Neural progenitor cell (in vitro differentiated cells): ENCODE measurements around the gene SERPINB13. TPM values are rescaled to one million over a fixed set of nuclear protein-coding genes. Genes with fewer than 3 reads are reported as not detected.

Experiments
- DNase-seq: peaks from one replicate; pipeline ENCODE4 v3.0.0-alpha.2; 2016; ENCODE audit warnings: low spot score
- H2AFZ ChIP-seq: fragments of 200-600 bp; sonication (generic); replicated peaks from 2 replicates; pipeline ENCODE4 v1.6.1; 2016; ENCODE audit warnings: antibody characterized with exemption
- H3F3A ChIP-seq: fragments of 200-600 bp; sonication (generic); 2 replicates; pipeline ENCODE4 v1.6.1; 2016; ENCODE audit warnings: antibody characterized with exemption, low read depth
- H3K27ac ChIP-seq: fragments of 200-600 bp; sonication (generic); 2 replicates; pipeline ENCODE4 v1.5.1; 2016; ENCODE audit warnings: mild to moderate bottlenecking
- H3K27me3 ChIP-seq: fragments of 200-600 bp; sonication (generic); 2 replicates; pipeline ENCODE4 v1.6.1; 2016; ENCODE audit warnings: mild to moderate bottlenecking, moderate library complexity
- H3K36me3 ChIP-seq: fragments of 200-600 bp; sonication (generic); 2 replicates; pipeline ENCODE4 v1.5.1; 2016
- H3K4me1 ChIP-seq: fragments of 200-600 bp; sonication (generic); 2 replicates; pipeline ENCODE4 v1.6.1; 2016; ENCODE audit warnings: mixed run types
- H3K4me2 ChIP-seq: fragments of 200-600 bp; sonication (generic); 2 replicates; pipeline ENCODE4 v1.6.1; 2016
- H3K4me3 ChIP-seq: fragments of 200-600 bp; sonication (generic); 2 replicates; pipeline ENCODE4 v1.5.1; 2016
- H3K79me2 ChIP-seq: fragments of 200-600 bp; sonication (generic); 2 replicates; pipeline ENCODE4 v1.6.1; 2016; ENCODE audit warnings: low read depth
- H3K9ac ChIP-seq: fragments of 200-600 bp; sonication (generic); 2 replicates; pipeline ENCODE4 v1.6.1; 2016
- H3K9me3 ChIP-seq: fragments of 200-600 bp; sonication (generic); 2 replicates; pipeline ENCODE4 v1.5.1; 2016; ENCODE audit warnings: low read depth
- H4K20me1 ChIP-seq: fragments of 200-600 bp; sonication (generic); 2 replicates; pipeline ENCODE4 v1.6.1; 2016; ENCODE audit warnings: low read depth
- H3K27ac Mint-ChIP-seq: 3 replicates; pipeline ENCODE4 v1.8.0; 2021; ENCODE audit warnings: mixed read lengths
- H3K27me3 Mint-ChIP-seq: 2 replicates; pipeline ENCODE4 v1.8.0; 2022; ENCODE audit warnings: low read depth, mild to moderate bottlenecking, inconsistent platforms, moderate library complexity, mixed read lengths; ENCODE audit not compliant: insufficient read depth
- H3K36me3 Mint-ChIP-seq: 3 replicates; pipeline ENCODE4 v1.8.0; 2021; ENCODE audit warnings: mixed read lengths
- H3K4me1 Mint-ChIP-seq: 3 replicates; pipeline ENCODE4 v1.8.0; 2021; ENCODE audit warnings: mixed read lengths
- H3K4me3 Mint-ChIP-seq: 3 replicates; pipeline ENCODE4 v1.8.0; 2021; ENCODE audit warnings: mild to moderate bottlenecking, moderate library complexity, mixed read lengths
- H3K9me3 Mint-ChIP-seq: 3 replicates; pipeline ENCODE4 v1.8.0; 2020; ENCODE audit warnings: mixed read lengths
- EZH2 ChIP-seq: fragments of 200-600 bp; sonication (generic); IDR thresholded peaks from 2 replicates; pipeline ENCODE4 v1.6.1; 2017; ENCODE audit warnings: antibody characterized with exemption, mild to moderate bottlenecking, moderate library complexity
- EZH2phosphoT487 ChIP-seq: fragments of 200-600 bp; sonication (generic); IDR thresholded peaks from 2 replicates; pipeline ENCODE4 v1.6.1; 2017; ENCODE audit warnings: antibody characterized with exemption
- total RNA-seq: library from RNA; depleted of rRNA; stranded (reverse); fragments of >200 nt; gene quantifications from 2 replicates; pipeline ENCODE4 v1.2.3, GENCODE V29; 2015; ENCODE audit warnings: low replicate concordance
- TF ChIP-seq, protein P1 (sequence below): fragments of 200-600 bp; sonication (generic); IDR thresholded peaks from 2 replicates; pipeline ENCODE4 v1.5.1; 2017; ENCODE audit warnings: antibody characterized with exemption, mild to moderate bottlenecking

The SERPINB13 gene
- total RNA-seq, 1 donor from 2014 or later: not detected

DNA sequence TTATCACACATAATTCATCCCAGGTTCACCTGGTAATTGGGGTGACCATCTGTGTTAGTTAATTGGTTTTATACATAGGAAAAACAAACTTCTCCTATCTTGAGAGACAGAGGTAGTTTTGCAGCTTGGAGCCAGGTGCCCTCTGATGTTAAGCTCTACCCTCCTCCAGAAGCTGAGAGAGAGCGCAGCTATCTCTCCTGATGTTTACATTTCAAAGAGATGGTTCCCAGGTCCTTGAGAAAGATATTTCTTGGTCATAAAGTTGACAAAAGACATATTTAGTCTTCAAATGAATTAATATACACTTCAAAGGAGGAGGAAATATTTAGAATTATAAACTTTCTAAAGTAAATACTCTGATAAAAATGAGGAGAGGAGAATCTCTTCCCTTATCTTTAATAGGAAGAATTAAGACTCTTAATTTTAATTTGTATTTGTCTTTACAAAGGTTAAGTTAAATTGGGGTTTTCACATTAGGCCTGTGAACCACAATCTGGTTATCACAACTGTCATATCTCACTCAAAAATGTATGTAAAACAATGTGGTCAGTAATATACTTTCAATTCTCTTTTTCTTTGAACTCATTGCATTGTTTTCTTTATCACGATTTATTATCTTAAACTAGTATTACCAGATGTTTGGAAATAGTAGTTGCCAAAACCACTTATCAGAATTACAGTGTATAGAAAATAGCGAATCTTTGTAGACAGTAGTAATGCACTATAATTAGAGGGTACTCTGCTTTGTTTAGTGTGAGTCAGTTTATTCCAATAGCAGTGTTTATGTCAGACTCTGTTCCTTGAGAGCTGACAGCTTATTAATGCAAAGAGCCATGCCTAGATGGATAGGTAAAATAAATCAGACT lies 30.1 kb downstream of the SERPINB13 start:
- no peaks in the 10 kb centered on the region for H3F3A ChIP-seq
- H3K4me3 ChIP-seq: no peak overlapping the region
- H3K4me3 Mint-ChIP-seq: no peak overlapping the region
- H3K4me2 ChIP-seq: no peak overlapping the region
- H3K27me3 Mint-ChIP-seq: no peaks in the 10 kb centered on the region
- H3K4me1 Mint-ChIP-seq: no peaks in the 10 kb centered on the region
- no peaks in the 10 kb centered on the region for H3K36me3 ChIP-seq
- TF ChIP-seq EZH2phosphoT487: no peak
- no peak for TF ChIP-seq EZH2
- TF ChIP-seq, protein P1, sequence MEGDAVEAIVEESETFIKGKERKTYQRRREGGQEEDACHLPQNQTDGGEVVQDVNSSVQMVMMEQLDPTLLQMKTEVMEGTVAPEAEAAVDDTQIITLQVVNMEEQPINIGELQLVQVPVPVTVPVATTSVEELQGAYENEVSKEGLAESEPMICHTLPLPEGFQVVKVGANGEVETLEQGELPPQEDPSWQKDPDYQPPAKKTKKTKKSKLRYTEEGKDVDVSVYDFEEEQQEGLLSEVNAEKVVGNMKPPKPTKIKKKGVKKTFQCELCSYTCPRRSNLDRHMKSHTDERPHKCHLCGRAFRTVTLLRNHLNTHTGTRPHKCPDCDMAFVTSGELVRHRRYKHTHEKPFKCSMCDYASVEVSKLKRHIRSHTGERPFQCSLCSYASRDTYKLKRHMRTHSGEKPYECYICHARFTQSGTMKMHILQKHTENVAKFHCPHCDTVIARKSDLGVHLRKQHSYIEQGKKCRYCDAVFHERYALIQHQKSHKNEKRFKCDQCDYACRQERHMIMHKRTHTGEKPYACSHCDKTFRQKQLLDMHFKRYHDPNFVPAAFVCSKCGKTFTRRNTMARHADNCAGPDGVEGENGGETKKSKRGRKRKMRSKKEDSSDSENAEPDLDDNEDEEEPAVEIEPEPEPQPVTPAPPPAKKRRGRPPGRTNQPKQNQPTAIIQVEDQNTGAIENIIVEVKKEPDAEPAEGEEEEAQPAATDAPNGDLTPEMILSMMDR: no peak
- no peak overlapping the region for H2AFZ ChIP-seq
- no peaks in the 10 kb centered on the region for H4K20me1 ChIP-seq
- no peaks in the 10 kb centered on the region for H3K27me3 ChIP-seq
- no peak overlapping the region for H3K27ac ChIP-seq
- no peaks in the 10 kb centered on the region for H3K9me3 Mint-ChIP-seq
- DNase-seq: no peak
- no peaks in the 10 kb centered on the region for H3K9me3 ChIP-seq
- H3K9ac ChIP-seq: no peak overlapping the region
- H3K79me2 ChIP-seq: no peaks in the 10 kb centered on the region
- H3K4me1 ChIP-seq: no peaks in the 10 kb centered on the region
- H3K27ac Mint-ChIP-seq: no peak overlapping the region
- no peaks in the 10 kb centered on the region for H3K36me3 Mint-ChIP-seq

DNA sequence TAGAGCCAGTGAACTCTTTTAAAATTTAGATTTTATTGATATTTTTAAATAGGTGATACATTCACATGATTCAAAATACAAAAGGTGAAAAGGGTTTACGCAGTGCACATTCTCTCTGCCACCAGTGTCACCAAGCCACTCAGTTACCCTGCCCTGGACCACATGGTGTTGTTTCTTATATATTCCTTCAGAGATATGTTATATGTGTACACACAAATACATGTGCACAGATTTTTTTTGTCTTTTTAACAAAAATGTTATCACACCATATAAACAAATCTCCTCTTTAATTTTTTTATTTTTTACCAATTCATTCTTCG lies 30.7 kb downstream of the SERPINB13 start:
- Mint-ChIP-seq H3K27ac (no peak overlapping the region), H3K4me3 (no peak overlapping the region), H3K9me3 (no peaks in the 10 kb centered on the region), H3K27me3 (no peaks in the 10 kb centered on the region), H3K36me3 (no peaks in the 10 kb centered on the region), H3K4me1 (no peaks in the 10 kb centered on the region)
- no peaks in the 10 kb centered on the region for H3K9me3 ChIP-seq
- H2AFZ ChIP-seq: no peak overlapping the region
- H3K79me2 ChIP-seq: no peaks in the 10 kb centered on the region
- no peak overlapping the region for H3K4me2 ChIP-seq
- H4K20me1 ChIP-seq: no peaks in the 10 kb centered on the region
- no peak for TF ChIP-seq EZH2
- TF ChIP-seq, protein P1: no peak
- no peak for TF ChIP-seq EZH2phosphoT487
- H3F3A ChIP-seq: no peaks in the 10 kb centered on the region
- H3K36me3 ChIP-seq: no peaks in the 10 kb centered on the region
- H3K27me3 ChIP-seq: no peaks in the 10 kb centered on the region
- no peak overlapping the region for H3K27ac ChIP-seq
- H3K4me1 ChIP-seq: no peaks in the 10 kb centered on the region
- H3K9ac ChIP-seq: no peak overlapping the region
- H3K4me3 ChIP-seq: no peak overlapping the region
- no peak for DNase-seq

DNA sequence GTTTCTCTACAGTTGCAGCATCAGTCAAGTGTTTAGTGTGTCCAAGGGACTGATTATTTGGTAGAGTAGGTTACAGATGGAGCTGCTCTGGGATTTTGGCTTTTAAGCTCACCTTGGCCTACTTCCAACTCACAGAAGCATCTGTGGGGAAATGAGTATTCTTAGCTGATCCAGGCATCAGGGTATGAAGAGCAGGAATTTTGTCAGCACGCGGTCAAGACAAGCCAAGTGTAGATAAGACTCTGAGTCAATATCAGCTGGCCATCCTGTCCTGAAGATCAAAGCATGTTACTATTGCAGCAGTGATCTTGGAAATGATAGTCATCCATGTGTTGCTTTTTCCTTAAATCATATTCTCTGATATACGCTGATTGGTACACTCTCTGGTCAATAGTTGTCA lies 32.5 kb downstream of the SERPINB13 start:
- Mint-ChIP-seq H3K27ac (no peak overlapping the region), H3K36me3 (no peaks in the 10 kb centered on the region), H3K4me3 (no peak overlapping the region), H3K9me3 (peaks cover 9% of the 10 kb centered on the region), H3K27me3 (peaks cover 3% of the 10 kb centered on the region), H3K4me1 (no peaks in the 10 kb centered on the region)
- no peaks in the 10 kb centered on the region for H3K9me3 ChIP-seq
- no peaks in the 10 kb centered on the region for H3K36me3 ChIP-seq
- H4K20me1 ChIP-seq: no peaks in the 10 kb centered on the region
- no peak overlapping the region for H3K9ac ChIP-seq
- H3K4me2 ChIP-seq: no peak overlapping the region
- no peak overlapping the region for H3K4me3 ChIP-seq
- no peaks in the 10 kb centered on the region for H3K4me1 ChIP-seq
- H3K27ac ChIP-seq: no peak overlapping the region
- no peaks in the 10 kb centered on the region for H3F3A ChIP-seq
- TF ChIP-seq EZH2phosphoT487 (no peak), EZH2 (no peak)
- no peaks in the 10 kb centered on the region for H3K79me2 ChIP-seq
- H3K27me3 ChIP-seq: no peaks in the 10 kb centered on the region
- no peak overlapping the region for H2AFZ ChIP-seq
- DNase-seq: no peak

DNA sequence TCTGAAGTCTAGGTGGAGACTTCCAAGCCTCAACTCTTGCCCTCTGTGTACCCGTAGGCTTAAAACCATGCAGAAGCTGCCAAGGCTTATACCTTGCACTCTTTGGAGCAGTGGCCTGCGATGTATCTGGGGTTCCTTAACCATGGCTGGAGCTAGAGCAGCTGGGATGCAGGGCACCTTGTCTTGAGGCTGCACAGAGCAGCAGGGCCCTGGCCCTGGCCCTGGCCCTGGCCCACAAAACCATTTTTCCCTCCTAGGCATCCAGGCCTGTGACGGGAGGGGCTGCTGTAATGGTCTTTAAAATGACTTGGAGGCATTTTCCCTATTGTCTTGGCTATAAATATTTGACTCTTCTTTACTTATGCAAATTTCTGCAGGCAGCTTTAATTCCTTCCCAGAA lies 37.7 kb downstream of the SERPINB13 start:
- DNase-seq: no peak
- no peak for TF ChIP-seq EZH2
- TF ChIP-seq EZH2phosphoT487: no peak
- TF ChIP-seq, protein P1: no peak
- no peaks in the 10 kb centered on the region for H3K4me1 ChIP-seq
- no peak overlapping the region for H3K4me3 ChIP-seq
- no peak overlapping the region for H3K4me2 ChIP-seq
- no peaks in the 10 kb centered on the region for H3K4me1 Mint-ChIP-seq
- no peaks in the 10 kb centered on the region for H3K79me2 ChIP-seq
- H3K27me3 Mint-ChIP-seq: peaks cover 3% of the 10 kb centered on the region
- no peaks in the 10 kb centered on the region for H3K36me3 Mint-ChIP-seq
- H3K9me3 ChIP-seq: no peaks in the 10 kb centered on the region
- no peak overlapping the region for H2AFZ ChIP-seq
- no peak overlapping the region for H3K9ac ChIP-seq
- no peaks in the 10 kb centered on the region for H3K36me3 ChIP-seq
- H3K27ac Mint-ChIP-seq: no peak overlapping the region
- H3K27ac ChIP-seq: no peak overlapping the region
- no peaks in the 10 kb centered on the region for H4K20me1 ChIP-seq
- H3F3A ChIP-seq: no peaks in the 10 kb centered on the region
- H3K4me3 Mint-ChIP-seq: no peak overlapping the region
- H3K27me3 ChIP-seq: no peaks in the 10 kb centered on the region
- peaks cover 42% of the 10 kb centered on the region for H3K9me3 Mint-ChIP-seq
